Common myeloid progenitor, CD34-positive (primary cell): ENCODE data around the gene LYPD6B.

Experiments
- CTCF ChIA-PET: fragments of 350-600 bp; sonication (Branson Sonifier 250); formaldehyde crosslinking; loops from one replicate; lab custom pipeline; 2021; ENCODE audit warnings: antibody characterized with exemption; lab: Charles Lee
- POLR2A ChIA-PET: fragments of 350-600 bp; sonication (Branson Sonifier 250); formaldehyde crosslinking; loops from one replicate; lab custom pipeline; 2021; ENCODE audit warnings: antibody characterized with exemption; lab: Charles Lee
- DNase-seq, 3 donors: peaks; one replicate each; pipeline versions ENCODE4 v3.0.0 to v3.0.0-alpha.2; 2013
- H3K27ac ChIP-seq, 2 experiments: 1 replicate in 1 of 2; 2 replicates in 1 of 2; pipeline ENCODE4 v1.7.0; 2013; ENCODE audit warnings: inconsistent platforms in 2 of 2, low read length in 2 of 2, mild to moderate bottlenecking in 2 of 2, low read depth in 1 of 2, moderate library complexity in 1 of 2; ENCODE audit not compliant: severe bottlenecking in 2 of 2, insufficient read depth in 1 of 2, poor library complexity in 1 of 2
- H3K27me3 ChIP-seq, 5 experiments: replicated peaks in 2 of 5; 1 replicate in 3 of 5; 2 replicates in 2 of 5; pipeline versions ENCODE4 v1.6.1 to v1.7.0; 2013; ENCODE audit warnings: low read length in 4 of 5, mild to moderate bottlenecking in 2 of 5, moderate library complexity in 2 of 5, inconsistent platforms in 1 of 5; ENCODE audit not compliant: insufficient read depth in 5 of 5, control insufficient read depth in 4 of 5
- H3K36me3 ChIP-seq, 4 experiments: 1 replicate in 2 of 4; 2 replicates in 2 of 4; pipeline versions ENCODE4 v1.6.1 to v1.7.0; 2013; ENCODE audit warnings: low read length in 3 of 4, control low read depth in 1 of 4, mild to moderate bottlenecking in 1 of 4; ENCODE audit not compliant: control insufficient read depth in 4 of 4, insufficient read depth in 4 of 4
- H3K4me1 ChIP-seq, 4 experiments: 1 replicate in 3 of 4; 2 replicates in 1 of 4; pipeline versions ENCODE4 v1.6.1 to v1.7.1; 2013; ENCODE audit warnings: low read length in 3 of 4, mild to moderate bottlenecking in 3 of 4, control low read depth in 1 of 4, inconsistent platforms in 1 of 4, moderate library complexity in 1 of 4; ENCODE audit not compliant: control insufficient read depth in 4 of 4, insufficient read depth in 4 of 4; ENCODE audit errors: control extremely low read depth in 1 of 4
- H3K4me3 ChIP-seq, 7 experiments: 1 replicate in 4 of 7; 2 replicates in 3 of 7; pipeline versions ENCODE4 v1.5.1 to v1.7.0; 2013; ENCODE audit warnings: mild to moderate bottlenecking in 7 of 7, low read length in 6 of 7, moderate library complexity in 6 of 7, inconsistent platforms in 2 of 7, low read depth in 2 of 7, control low read depth in 1 of 7; ENCODE audit not compliant: insufficient read depth in 4 of 7, control insufficient read depth in 1 of 7; ENCODE audit errors: extremely low read depth in 1 of 7
- H3K9me3 ChIP-seq, 5 experiments: 1 replicate in 4 of 5; 2 replicates in 1 of 5; pipeline versions ENCODE4 v1.6.1 to v1.7.1; 2013; ENCODE audit warnings: low read length in 4 of 5, mild to moderate bottlenecking in 2 of 5, inconsistent platforms in 1 of 5, low read depth in 1 of 5, moderate library complexity in 1 of 5; ENCODE audit not compliant: control insufficient read depth in 4 of 5, insufficient read depth in 2 of 5; ENCODE audit errors: control extremely low read depth in 1 of 5
- WGBS: methylation state at CpG from one replicate; pipeline ENCODE4 v1.1.5; 2013; ENCODE audit not compliant: insufficient coverage; 5-methylcytosine and 5-hydroxymethylcytosine counted together

LYPD6B gene

DNA sequence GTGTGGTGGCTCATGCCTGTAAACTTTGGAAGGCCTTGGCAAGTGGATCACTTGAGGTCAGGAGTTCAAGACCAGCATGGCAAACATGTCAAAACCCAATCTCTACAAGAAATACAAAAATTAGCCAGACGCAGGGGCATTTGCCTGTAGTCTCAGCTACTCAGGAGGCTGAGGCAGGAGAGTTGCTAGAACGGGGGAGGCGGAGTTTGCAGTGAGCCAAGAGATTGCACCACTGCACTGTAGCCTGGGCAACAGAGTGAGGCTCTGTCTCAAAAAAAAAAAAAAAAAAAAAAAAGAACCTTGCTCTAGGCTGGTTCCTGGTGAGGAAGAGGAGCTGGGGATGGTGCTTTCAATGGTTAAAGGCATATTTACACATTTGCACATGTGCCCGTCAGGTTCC lies 129.4 kb downstream of the LYPD6B start:
- ChIA-PET POLR2A (no interaction called here), CTCF (no interaction called here)
- Histone ChIP-seq H3K27ac (no peak overlapping the region), H3K4me1 (peaks cover 0 to 6% (median 1%) of the 10 kb centered on the region in 4 experiments), H3K27me3 (no peaks in the 10 kb centered on the region), H3K4me3 (no peak overlapping the region), H3K36me3 (no peaks in the 10 kb centered on the region), H3K9me3 (peaks cover 0 to 8% (median 0%) of the 10 kb centered on the region in 5 experiments)
- peak in 1 of 3 donors; percentile 4 for DNase-seq
- 57% methylated on average over 1 of the region's 4 CpGs for WGBS

GRCh38 chr2:149169656-149170055 lies 131.2 kb downstream of the LYPD6B start:
- CTCF ChIA-PET = no interaction called here
- H3K27ac ChIP-seq = no peak overlapping the region

GRCh38 chr2:149170156-149170555 lies 131.7 kb downstream of the LYPD6B start:
- Histone ChIP-seq H3K9me3 (peaks cover 0 to 8% (median 0%) of the 10 kb centered on the region in 5 experiments), H3K27me3 (no peaks in the 10 kb centered on the region), H3K27ac (no peak overlapping the region), H3K4me3 (no peak overlapping the region), H3K4me1 (peaks cover 0 to 6% (median 1%) of the 10 kb centered on the region in 4 experiments), H3K36me3 (no peaks in the 10 kb centered on the region)
- no CpG with 5 or more reads among the region's 1 CpG for WGBS
- DNase-seq = no peak
- ChIA-PET POLR2A (no interaction called here), CTCF (interaction anchor here (1.1 kb wide), 1 partner anchor 14 kb away, joined by 4 read pairs; no protein-coding TSS in a partner anchor)

More at GRCh38 chr2:149169656-149170055, 131.2 kb downstream of the LYPD6B start:
- Histone ChIP-seq H3K9me3 (peaks cover 0 to 8% (median 0%) of the 10 kb centered on the region in 5 experiments), H3K36me3 (no peaks in the 10 kb centered on the region), H3K4me3 (no peak overlapping the region), H3K27me3 (no peaks in the 10 kb centered on the region), H3K4me1 (peaks cover 0 to 6% (median 1%) of the 10 kb centered on the region in 4 experiments)
- POLR2A ChIA-PET = no interaction called here
- no peak for DNase-seq
- 90% methylated on average over 2 of the region's 4 CpGs for WGBS

DNA sequence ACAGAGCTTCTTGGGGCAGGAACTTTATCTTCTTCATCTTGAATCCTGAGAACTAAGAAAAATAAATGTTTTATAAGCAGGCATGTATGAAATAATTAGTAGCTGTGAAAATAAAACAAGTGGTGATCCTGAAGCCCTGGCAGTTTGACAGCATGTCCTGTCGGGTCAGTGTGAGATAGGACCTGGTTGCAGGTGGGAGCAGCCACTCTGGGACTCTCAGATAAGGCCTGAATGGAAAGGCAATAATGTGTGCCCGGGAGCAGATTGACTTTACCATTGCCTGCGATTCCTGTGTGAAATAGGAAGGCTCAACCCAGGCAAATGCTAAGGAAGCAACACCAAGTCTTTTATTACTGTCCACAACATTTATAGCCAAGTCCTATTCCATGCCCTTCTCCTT lies 132.4 kb downstream of the LYPD6B start:
- DNase-seq = no peak
- ChIA-PET POLR2A (no interaction called here), CTCF (interaction anchor here (1.1 kb wide), 1 partner anchor 14 kb away, joined by 4 read pairs; no protein-coding TSS in a partner anchor)
- Histone ChIP-seq H3K4me1 (peaks cover 0 to 6% (median 1%) of the 10 kb centered on the region in 4 experiments), H3K27me3 (no peaks in the 10 kb centered on the region), H3K36me3 (no peaks in the 10 kb centered on the region), H3K9me3 (peaks cover 0 to 8% (median 0%) of the 10 kb centered on the region in 5 experiments), H3K27ac (no peak overlapping the region), H3K4me3 (no peak overlapping the region)
- WGBS = 67% methylated on average over 2 of the region's 3 CpGs

GRCh38 chr2:149173220-149173619 lies 134.7 kb downstream of the LYPD6B start:
- CTCF ChIA-PET = no interaction called here
- H3K4me1 ChIP-seq = no peaks in the 10 kb centered on the region
- H3K36me3 ChIP-seq = no peaks in the 10 kb centered on the region
- WGBS = no CpG with 5 or more reads among the region's 3 CpGs
- POLR2A ChIA-PET = no interaction called here
- H3K4me3 ChIP-seq = no peak overlapping the region
- no peak overlapping the region for H3K27ac ChIP-seq
- DNase-seq = no peak
- peaks cover 0 to 8% (median 0%) of the 10 kb centered on the region in 5 experiments for H3K9me3 ChIP-seq
- no peaks in the 10 kb centered on the region for H3K27me3 ChIP-seq

GRCh38 chr2:149175956-149176355 lies 137.5 kb downstream of the LYPD6B start:
- CTCF ChIA-PET = no interaction called here
- no peaks in the 10 kb centered on the region for H3K36me3 ChIP-seq
- no peaks in the 10 kb centered on the region for H3K27me3 ChIP-seq
- peaks cover 0 to 8% (median 0%) of the 10 kb centered on the region in 5 experiments for H3K9me3 ChIP-seq
- 100% methylated on average over 2 of the region's 2 CpGs for WGBS
- H3K4me3 ChIP-seq = no peak overlapping the region
- no peak for DNase-seq
- POLR2A ChIA-PET = interaction anchor here (0.7 kb wide), 1 partner anchor 156 kb away, joined by 3 read pairs; no protein-coding TSS in a partner anchor
- no peak overlapping the region for H3K27ac ChIP-seq
- no peaks in the 10 kb centered on the region for H3K4me1 ChIP-seq

DNA sequence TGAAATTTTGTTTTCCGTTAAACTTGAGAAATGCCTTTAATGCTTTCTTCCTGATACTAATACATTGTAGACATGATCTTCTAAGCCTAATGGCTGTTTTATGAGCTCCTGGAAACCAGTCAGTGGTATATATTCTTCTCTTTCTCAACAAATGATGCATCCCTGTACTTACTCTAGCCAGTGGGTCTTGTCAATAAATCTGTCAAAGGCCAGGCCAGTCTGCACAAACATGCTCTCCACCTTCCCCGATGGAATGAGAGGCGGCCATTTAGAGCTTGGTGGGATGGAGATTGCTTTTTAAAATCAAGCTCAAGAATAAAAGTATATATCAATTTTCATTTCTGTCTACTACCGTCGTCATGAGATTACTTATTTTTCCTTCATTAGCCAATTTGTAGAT lies 140.1 kb downstream of the LYPD6B start:
- ChIA-PET CTCF (interaction anchor here (0.9 to 1.0 kb wide), 2 partner anchors 15 to 160 kb away, joined by 4 read pairs; no protein-coding TSS in a partner anchor), POLR2A (no interaction called here)
- H3K27ac ChIP-seq = no peak overlapping the region
- no peaks in the 10 kb centered on the region for H3K27me3 ChIP-seq
- no peak for DNase-seq
- H3K9me3 ChIP-seq = no peaks in the 10 kb centered on the region
- WGBS = no CpG with 5 or more reads among the region's 5 CpGs
- no peak overlapping the region for H3K4me3 ChIP-seq
- no peaks in the 10 kb centered on the region for H3K4me1 ChIP-seq
- H3K36me3 ChIP-seq = no peaks in the 10 kb centered on the region
